GM18870 (cell line): ENCODE measurements around the gene C4orf54.

Experiments
- ATAC-seq: cut with Tn5 transposase; IDR thresholded peaks from one replicate; pipeline ENCODE4 v1.9.1; 2021; ENCODE audit warnings: moderate library complexity; ENCODE audit not compliant: unreplicated experiment

Gene C4orf54

DNA sequence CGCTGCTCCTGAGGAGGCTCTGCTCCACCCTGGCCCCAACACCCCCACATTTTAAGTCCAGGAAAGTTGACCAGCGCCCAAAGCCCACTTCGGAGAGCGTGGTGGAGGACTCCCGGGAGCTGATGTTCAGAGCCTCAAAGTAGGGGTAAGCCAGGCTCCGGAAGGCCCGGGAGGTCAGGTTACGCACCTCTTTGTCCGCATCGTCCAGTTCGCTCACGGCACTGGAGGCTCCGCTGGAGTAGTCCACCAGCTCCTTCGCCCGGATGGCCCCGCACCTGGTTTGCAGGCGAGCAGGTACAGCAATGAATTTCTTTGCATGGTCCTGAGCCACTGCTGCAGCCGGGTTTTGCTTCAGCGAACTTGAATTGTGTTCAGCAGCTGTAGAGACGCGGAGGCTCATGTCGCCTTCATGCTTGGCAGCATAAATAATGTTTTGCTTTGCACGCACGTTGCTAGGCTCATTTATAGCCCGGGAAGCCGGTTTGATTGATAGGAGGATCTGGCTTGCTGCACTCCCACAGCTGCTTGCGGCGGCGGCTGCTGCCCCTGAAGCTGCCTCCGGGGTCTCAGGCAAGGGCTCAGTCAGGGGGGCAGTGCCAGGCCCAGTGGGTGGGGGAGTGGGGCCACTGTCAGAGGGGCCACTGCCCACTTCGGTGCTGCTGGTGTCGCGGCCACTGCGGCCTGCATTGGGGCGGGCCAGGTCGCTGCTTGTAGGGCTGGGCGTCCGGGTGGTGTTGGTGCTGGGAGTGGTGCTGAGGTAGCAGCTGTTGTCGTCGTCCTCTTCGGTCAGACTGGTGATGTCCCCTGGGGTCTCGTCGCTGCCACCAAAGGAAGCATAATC is 4.8 kb downstream of the C4orf54 start:
- ATAC-seq, result no peak

DNA sequence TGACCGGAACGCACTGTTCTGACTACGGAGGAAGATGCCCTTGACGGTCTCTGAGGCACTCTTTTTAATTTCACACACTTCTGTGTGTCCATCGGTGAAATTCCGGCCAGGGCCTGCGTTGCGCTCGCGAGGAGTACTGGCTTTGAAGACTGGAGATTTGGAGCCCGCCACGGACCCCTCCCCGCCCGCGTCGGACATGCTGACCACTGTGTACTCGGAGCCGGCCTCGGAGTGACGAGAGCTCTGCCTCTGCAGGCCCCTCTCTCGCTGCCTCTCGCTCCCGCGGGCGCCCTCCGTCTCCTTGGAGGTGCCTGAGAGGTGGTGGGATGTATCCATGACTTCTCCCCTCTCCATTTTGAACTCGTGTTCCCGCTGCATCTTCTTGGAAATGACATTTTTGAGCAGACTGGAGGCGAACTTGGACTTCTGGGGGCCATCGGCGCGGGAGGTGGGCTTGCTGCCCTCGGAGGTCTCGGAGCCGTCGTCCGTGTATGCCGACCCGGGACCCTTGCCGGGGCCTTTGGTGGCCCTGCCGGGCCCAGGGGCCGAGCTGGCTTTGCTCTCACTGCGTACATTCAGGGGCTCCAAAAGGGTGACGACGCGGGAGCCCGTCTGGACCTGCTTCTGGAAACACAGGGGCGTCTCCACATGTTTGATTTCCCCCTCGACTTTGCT is 5.7 kb downstream of the C4orf54 start:
- ATAC-seq, result no peak

DNA sequence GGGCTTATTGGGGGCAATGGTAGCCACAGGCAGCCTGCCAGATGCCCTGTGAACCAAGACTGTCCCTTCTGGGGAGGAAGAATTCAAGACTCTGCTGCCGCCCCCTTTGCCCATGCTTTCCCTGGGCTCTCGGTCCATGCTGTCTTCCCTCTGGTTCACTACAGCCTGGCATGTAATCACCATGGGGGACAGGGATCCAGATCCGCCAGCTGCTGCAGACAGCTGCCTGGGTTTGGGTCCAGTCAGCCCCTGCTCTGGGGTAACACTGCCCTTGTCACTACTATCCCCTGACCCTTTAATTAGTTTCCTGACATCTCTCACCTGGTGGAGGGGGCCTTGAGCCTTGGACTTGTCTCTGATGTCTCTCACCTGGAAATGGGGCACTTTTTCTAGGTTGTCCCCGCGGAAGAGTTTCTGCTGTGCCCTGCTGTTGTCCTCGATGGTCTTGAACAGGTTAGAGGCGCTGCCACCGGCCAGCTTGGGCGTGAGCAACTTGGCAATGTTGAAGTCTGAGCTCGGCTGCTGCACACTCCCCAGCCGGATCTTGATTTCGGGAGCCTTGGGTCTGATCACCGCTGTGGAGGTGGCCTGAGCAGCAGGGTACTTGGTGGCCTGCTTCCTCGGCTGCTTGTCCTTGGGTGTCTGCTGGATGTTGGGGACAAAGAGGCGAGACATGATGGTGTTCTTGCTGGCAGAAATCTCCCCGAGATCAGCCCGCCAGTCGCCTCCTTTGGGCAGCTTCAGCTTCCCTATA is 6.4 kb downstream of the C4orf54 start:
- no peak for ATAC-seq

DNA sequence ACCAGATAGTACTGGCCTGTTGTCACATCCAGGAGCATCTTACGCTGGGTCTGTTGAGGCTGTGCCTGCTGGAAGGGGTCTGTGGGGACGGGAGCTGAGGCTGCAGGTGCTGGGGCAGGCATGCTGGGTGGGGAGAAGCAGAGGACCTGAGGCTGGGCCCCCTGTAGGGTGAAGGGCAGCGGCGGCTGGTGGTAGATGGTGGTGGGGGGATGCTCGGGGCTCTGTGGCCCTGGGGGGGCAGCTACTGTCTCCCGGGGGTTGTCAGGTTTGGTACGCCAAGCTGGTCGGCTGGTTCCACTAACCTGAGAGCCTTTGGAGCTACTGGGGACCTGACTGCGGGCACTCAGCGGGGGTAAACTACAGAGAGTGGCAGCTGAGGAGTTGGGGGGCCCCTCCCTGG is 7.8 kb downstream of the C4orf54 start:
- no peak for ATAC-seq

DNA sequence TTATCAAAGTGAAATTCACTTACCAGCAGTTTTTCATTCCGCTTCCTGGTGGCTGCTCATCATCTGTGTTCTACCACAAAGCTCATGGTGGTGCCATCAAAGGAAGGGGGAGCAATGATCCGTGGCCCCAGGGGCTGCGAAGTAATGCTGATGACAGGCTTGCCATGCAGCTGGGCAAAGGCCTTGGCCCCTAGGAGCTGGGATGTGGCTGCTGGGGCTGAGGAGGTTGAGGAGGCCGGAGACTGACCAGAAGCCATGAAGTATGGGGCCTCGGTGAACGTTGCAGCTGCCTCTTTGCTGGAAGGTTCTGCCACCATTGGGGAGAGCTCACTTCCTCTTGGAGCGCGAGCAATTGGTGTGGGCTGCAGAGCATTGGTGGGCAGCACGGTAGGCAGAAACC is 8.4 kb downstream of the C4orf54 start:
- ATAC-seq, result no peak

DNA sequence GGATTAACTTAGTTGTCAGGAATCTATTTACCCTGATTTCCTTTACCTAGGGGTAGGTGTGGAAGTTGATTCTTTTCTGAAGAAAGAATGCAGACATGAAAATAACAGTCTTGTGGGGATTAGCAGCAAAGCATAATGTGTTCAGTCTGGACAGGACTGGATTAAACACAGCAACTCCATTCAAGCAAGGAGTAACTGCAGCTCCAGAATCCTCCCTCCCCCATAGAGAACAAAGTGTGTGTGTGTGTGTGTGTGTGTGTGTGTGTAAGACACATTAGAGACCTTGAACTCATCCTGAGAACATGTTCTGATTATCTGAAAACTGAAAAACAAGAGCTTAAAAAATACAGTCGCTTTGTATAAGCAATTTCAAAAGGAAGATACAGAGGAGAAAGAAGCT is 9.3 kb downstream of the C4orf54 start:
- no peak for ATAC-seq

DNA sequence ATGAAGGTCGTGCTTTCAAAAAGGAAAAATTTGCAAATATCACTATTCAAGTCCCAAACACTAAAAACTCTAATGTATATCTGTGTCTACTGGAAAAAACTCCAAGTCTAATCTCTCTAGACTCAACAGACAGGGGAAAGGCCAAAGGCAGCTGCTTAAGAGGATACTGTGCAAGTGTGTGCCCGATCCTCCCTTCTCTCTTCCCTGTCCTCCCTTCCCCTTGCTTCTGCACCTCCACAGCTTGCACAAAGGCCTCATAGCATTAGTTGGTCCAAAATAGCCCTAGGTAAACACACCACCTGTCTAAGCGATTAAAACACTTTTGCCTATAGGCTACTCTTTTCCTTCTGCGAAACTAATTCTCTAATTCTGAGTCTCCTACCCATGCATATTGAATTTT is 10.6 kb downstream of the C4orf54 start:
- no peak for ATAC-seq

DNA sequence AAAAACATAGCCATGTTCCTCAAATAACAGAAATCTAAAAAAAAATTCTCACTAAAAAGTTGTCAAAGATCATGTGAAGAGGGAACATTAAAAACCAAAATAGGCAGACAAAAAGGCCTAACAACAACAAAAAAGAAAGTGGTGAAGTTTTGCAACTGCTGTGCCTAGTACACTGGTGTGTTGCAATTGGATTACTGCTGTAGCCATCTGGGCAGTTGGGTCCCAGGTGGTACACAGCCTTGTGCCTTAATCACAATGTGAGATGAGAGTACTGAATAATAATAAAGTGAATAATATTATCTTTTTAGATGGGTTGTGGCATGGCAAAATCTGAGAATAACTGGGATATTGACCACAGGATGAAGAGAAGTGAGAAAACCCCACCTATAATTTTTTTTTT is 12.0 kb downstream of the C4orf54 start:
- no peak for ATAC-seq

DNA sequence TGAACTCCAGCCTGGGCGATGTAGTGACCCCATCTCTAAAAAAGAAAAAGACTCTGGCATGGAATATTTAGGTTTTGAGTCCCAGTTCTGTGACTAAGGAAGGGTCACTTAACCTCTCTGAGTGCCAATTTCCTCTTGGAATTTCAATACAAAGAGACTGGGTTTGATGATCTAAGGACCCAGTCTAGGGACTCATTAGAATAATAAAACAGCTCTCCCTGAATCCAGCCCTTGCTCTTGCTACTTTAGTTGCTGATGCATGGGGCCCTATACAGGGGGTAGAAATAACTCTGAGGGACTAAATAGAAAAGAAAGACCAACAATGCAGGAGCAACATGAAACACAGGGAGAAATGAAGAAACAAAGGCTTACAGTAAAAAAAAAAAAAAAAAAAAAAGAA is 12.6 kb downstream of the C4orf54 start:
- no peak for ATAC-seq

DNA sequence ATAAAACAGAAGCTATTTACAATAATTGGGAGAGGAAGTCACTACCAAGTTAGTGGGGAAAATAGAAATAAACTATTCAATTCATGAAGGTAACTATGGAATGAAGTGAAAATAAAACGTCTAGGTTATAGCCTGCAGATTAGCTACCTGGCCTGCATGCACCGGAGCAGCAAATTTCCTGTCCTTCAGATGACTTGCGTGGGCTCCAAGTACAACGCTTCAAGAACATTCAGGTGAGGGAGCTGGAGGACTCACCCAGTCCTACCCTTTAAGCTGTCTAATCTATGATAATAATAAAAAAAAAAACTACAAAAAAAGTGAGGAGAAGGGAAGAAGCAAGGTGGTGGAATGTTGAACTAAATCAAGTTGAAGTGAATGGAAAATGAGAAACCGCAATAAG is 13.2 kb downstream of the C4orf54 start:
- ATAC-seq, result no peak

DNA sequence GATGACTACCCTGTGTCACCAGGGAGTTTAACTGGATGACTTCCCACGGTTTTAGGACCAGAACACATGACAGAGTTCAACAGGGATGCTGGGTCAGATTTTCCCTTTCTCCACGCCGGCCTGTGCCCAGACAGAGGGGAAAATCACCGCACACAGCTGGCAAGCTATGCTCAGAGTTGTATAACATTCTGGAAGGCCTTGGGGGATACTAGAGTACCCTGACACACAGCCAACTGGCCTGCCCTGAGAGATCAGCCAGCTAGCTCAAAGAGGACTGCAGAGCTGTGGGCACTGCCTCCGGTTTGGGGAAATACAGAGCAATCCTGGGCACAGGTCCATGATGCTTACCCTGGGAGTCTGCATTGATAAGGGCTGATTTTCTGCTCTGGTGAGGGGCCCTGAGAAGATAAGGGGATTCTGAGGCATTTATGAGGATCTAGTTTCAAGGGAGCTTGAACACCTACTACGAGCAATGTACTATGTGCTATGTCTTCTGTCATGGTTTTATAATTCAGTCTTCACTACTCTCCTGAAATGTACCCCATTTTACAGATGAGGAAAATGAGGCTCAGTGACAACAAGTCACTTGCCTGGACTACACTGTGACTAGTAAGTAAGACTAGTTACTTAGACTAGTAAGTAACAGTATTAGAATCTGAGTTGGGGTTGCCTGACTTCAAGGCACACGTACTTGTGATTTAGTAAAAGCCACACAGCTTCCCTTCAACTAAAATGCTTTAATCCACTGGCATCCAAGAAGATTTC is 14.7 kb downstream of the C4orf54 start:
- ATAC-seq, result no peak

DNA sequence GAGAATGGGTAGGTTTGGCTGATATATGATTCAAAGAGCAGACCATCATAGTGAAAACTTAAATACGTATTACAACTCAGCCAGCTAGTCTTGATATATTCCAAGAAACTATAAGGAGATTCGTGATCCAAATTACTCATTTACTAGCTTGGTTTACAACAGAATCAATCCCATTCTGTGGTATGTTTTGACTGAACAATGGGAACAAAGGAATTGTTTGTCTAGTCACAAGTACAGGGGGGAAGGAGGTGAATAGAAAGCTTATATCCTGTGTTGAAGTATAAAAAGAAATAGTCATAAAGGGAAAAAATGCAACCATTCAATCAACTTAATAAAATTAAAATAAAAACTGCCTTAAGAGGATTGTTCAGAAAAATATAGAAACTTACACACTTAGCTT is 17.0 kb downstream of the C4orf54 start:
- ATAC-seq, result no peak

DNA sequence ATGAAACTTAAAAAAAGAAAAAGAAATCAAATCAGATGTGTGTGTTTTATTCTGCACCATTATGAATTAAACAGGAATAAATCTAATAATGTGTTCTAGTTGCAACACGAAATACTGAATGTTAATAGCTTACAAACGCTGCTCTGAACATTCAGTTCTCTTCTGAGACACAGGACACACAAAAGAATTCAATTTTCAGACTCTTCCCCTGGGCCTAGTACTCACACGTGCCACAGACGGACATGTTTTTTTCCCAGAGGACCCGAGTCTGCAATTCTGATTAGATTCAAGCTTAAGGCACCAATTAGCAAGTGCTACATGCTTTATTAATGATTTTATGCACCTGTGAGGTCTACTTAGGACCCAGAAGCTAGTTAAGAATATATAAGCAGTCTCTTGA is 20.5 kb downstream of the C4orf54 start:
- no peak for ATAC-seq

DNA sequence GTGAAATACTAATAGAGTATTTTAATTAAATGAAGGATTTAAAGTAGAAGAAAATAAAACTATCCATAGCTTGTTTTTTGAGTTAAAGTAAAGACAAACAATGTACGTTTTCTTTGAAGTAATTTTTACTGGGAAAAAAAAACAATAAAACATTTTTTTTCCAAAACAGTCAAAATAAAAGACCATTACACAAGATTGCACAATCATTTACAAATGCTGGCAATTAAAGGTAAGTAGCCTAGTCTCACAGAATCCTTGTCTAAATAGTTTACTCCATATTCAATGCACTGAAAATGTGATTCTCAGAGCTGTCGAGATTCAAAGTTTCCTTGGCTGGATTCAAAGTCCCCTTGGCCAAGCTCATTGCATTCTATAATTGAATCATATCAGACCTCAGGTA is 21.2 kb downstream of the C4orf54 start:
- no peak for ATAC-seq

DNA sequence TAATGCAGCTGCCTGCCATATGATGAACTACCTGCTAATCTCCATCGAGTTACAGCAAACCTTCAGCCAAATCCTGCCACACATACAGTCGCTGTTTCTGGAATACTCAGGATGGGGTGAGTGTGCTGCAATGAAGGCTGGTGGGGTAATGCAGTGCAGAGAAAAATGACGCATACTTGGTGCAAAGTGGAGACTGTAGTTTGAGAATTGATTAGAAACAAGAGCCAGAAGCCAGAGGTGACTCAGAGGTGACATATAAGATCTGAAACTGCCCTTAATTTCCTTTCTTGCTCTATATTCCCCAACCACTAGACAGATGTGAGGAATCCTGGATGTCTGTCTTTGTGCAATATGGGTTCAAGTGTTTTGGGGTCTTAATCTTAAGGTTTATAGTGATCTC is 22.0 kb downstream of the C4orf54 start:
- ATAC-seq, result no peak

DNA sequence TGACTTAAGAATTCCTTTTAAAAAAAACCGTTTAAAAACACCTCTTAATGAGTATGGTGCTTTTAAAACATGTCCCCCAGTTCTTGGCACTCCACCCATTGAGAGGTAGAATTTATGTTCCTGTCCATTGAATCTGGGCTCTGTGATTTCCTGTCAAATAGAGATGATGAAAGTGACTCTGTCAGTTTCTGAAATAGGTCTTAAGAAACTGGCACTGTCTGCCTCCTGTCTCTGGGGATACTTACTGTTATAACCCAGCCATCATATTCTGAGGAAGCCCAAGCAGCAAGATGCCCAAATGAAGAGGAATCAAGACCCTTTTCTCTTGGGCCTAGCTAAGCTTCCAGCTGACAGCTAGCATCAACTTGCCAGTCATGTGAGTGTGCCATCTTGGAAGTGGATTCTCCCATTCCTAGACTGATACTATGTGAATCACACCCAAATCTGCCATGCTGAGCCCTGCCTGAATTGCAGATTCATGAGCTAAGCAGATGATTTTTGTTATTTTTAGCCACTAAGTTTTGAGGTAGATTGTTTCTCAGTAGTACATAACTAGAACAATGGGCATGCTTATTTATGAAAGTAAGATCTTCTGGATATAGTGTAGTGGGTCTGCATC is 22.8 kb downstream of the C4orf54 start:
- ATAC-seq, result no peak

DNA sequence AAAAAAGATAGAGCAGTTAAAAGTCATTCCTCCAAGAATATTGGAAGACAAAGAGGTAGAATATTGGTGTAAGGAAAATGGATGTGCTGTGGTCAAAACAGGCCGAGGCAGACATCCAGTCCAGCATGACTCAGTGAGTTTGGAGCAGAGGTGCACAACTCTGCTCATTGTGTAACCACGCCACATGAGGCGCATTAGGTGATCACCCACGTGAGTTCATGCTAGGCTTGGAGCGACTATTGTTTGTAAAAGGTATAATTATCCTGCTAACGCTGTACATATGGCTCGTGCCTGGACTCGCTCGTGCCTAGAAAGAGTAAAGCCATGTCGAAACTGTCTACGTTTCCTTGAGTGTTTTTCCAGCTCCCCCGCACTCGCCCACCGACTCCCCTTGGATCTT is 23.9 kb downstream of the C4orf54 start:
- ATAC-seq, result no peak

DNA sequence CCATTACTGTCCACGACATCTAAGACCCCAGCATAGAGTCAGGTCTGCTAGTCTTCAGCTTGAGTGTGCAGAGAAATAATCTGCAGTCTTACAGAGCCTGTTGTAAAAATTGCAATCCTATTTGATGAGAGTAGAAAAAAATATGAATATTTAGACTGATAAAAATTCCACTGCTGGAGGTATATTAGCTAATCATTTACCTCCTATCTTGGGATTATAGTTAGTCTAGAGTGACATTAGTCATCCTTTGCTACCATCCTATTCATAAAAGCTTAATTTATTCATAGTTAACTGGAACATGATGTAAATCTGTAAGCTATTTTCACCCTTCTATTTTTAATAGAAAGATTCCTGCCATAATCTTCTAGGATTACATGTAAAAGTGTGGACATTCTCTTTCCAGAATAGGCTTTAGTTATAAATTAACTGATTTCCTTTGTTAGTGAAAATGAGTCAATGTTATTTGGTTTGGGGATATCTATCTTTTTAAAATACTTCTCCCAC is 26.7 kb downstream of the C4orf54 start:
- ATAC-seq, result no peak

DNA sequence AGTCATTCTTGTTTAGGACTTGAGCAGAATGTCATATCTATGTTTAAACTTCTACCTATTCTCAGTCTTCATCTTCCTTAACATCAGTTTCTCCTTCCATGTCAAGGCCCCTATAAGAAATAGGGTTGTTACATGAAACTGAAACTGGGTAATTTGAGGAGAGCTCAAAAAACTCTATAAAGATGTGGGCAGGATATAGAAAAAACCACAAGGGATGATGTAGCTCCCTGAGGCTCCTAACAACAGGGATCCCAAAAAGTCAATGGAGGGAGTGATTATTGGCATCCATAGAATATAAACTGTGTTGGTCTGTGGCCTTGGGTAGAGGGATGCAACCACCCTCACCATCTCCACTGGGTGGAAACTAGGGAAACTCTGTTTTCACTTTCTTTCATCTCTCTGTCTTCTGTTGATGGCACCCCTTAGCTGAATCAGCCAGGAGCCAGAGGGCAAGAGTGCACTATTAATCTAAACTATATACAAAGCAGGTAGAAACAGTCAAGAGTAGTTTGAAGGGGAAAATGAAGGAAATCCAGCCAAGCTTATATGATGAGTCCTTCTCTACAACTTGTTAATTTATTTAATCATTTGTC is 27.6 kb downstream of the C4orf54 start:
- ATAC-seq, result no peak

DNA sequence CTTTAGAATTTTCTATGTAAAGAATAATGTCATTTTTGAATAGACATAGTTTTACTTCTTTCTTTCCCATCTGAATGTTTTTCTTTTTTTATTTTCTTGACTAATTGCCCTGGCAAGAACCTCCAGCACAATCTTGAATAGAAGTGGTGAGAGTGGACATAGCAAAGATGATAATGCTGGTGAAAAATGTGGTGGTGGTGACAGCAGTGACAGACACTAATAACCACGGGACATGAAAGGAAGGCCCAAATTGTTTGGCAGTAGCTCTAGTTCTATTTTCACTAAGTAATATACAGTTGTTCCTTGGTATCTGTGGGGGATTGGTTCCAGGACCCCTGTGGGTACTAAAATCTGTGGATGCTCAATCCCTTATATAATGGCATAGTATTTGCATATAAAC is 29.6 kb downstream of the C4orf54 start:
- ATAC-seq, result no peak
